ENCODE results near the gene HSPA1A. TPM values are rescaled to one million over a fixed set of nuclear protein-coding genes. Genes with fewer than 3 reads are reported as not detected.

The HSPA1A gene
- total RNA-seq, result 54.6 and 130 TPM in 2 replicates

GRCh38 chr6:31815025-31815838 is at the start of gene HSPA1A, which contains the start of gene HSPA1L:
Gene HSPA1A (plus strand): TSS chr6:31815543. CDS start chr6:31815757, 214 bp downstream.
Gene HSPA1L (minus strand): TSS chr6:31815283. CDS start chr6:31811972, 3,311 bp downstream.

GRCh38 chr6:31776989-31777666 is 38.2 kb upstream of the HSPA1A start, which contains the start of gene VWA7:
Gene VWA7 (minus strand): TSS chr6:31777328. CDS start chr6:31776779, 549 bp downstream.

GRCh38 chr6:31795616-31796298 is 19.6 kb upstream of the HSPA1A start, which contains the start of gene VARS1:
Gene VARS1 (minus strand): TSS chr6:31795752. CDS start chr6:31795217, 535 bp downstream.

GRCh38 chr6:31806470-31807272 is 8.7 kb upstream of the HSPA1A start, which contains the start of gene LSM2:
Gene LSM2 (minus strand): TSS chr6:31806966. CDS start chr6:31806757, 209 bp downstream.

GRCh38 chr6:31827286-31828079 is 12.1 kb downstream of the HSPA1A start, which contains the start of gene HSPA1B:
Gene HSPA1B (plus strand): TSS chr6:31827738. CDS start chr6:31827951, 213 bp downstream.

GRCh38 chr6:31862344-31863235 is 47.2 kb downstream of the HSPA1A start, which contains the start of gene NEU1:
Gene NEU1 (minus strand): TSS chr6:31862821. CDS start chr6:31862776, 45 bp downstream.

Other genes with a start within 250 kb of the HSPA1A start
- not detected in 2 replicates for gene LTA, start 243.3 kb upstream of the HSPA1A start, total RNA-seq
- gene TNF, start 240.0 kb upstream of the HSPA1A start, total RNA-seq, result not detected in 2 replicates
- 0.91 TPM in 1 of 2 replicates, not detected in the other for gene LTB, start 233.1 kb upstream of the HSPA1A start, total RNA-seq
- gene LST1, start 229.3 kb upstream of the HSPA1A start, total RNA-seq, result 0.08 TPM in 1 of 2 replicates, not detected in the other
- not detected in 2 replicates for gene NCR3, start 222.5 kb upstream of the HSPA1A start, total RNA-seq
- gene AIF1, start 200.3 kb upstream of the HSPA1A start, total RNA-seq, result not detected in 2 replicates
- 80.5 and 92.3 TPM in 2 replicates for gene PRRC2A, start 194.8 kb upstream of the HSPA1A start, total RNA-seq
- 217 and 269 TPM in 2 replicates for gene BAG6, start 162.9 kb upstream of the HSPA1A start, total RNA-seq
- 1.8 and 3.0 TPM in 2 replicates for gene APOM, start 159.6 kb upstream of the HSPA1A start, total RNA-seq
- 16.0 and 18.2 TPM in 2 replicates for gene C6orf47, start 154.8 kb upstream of the HSPA1A start, total RNA-seq
- gene GPANK1, start 150.5 kb upstream of the HSPA1A start, total RNA-seq, result 20.8 and 34.9 TPM in 2 replicates
- 297 and 307 TPM in 2 replicates for gene CSNK2B, start 149.5 kb upstream of the HSPA1A start, total RNA-seq
- 0.91 and 2.1 TPM in 2 replicates for gene LY6G5B, start 145.6 kb upstream of the HSPA1A start, total RNA-seq
- 0.64 and 1.4 TPM in 2 replicates for gene LY6G5C, start 134.5 kb upstream of the HSPA1A start, total RNA-seq
- gene ABHD16A, start 112.2 kb upstream of the HSPA1A start, total RNA-seq, result 28.1 and 28.7 TPM in 2 replicates
- gene LY6G6F, start 108.7 kb upstream of the HSPA1A start, total RNA-seq, result not detected in 2 replicates
- not detected in 2 replicates for gene LY6G6D, start 100.2 kb upstream of the HSPA1A start, total RNA-seq
- not detected in 2 replicates for gene LY6G6C, start 93.8 kb upstream of the HSPA1A start, total RNA-seq
- not detected in 2 replicates for gene MPIG6B, start 92.2 kb upstream of the HSPA1A start, total RNA-seq
- 41.9 and 42.4 TPM in 2 replicates for gene DDAH2, start 86.2 kb upstream of the HSPA1A start, total RNA-seq
- 281 and 648 TPM in 2 replicates for gene CLIC1, start 79.0 kb upstream of the HSPA1A start, total RNA-seq
- 5.0 and 10.5 TPM in 2 replicates for gene MSH5, start 75.5 kb upstream of the HSPA1A start, total RNA-seq
- gene SAPCD1, start 52.9 kb upstream of the HSPA1A start, total RNA-seq, result not detected in 2 replicates
- 0.13 TPM in 1 of 2 replicates, not detected in the other for gene VWA7, start 38.2 kb upstream of the HSPA1A start, total RNA-seq
- gene VARS1, start 19.8 kb upstream of the HSPA1A start, total RNA-seq, result 44.4 and 93.2 TPM in 2 replicates
- gene LSM2, start 8.6 kb upstream of the HSPA1A start, total RNA-seq, result 75.9 and 82.9 TPM in 2 replicates
- gene HSPA1L, start 260 bp upstream of the HSPA1A start, total RNA-seq, result 0.48 and 0.78 TPM in 2 replicates
- 56.9 and 72.9 TPM in 2 replicates for gene HSPA1B, start 12.2 kb downstream of the HSPA1A start, total RNA-seq
- 47.8 and 53.7 TPM in 2 replicates for gene NEU1, start 47.3 kb downstream of the HSPA1A start, total RNA-seq
- 1.0 TPM in 1 of 2 replicates, not detected in the other for gene SLC44A4, start 63.5 kb downstream of the HSPA1A start, total RNA-seq
- gene EHMT2, start 82.2 kb downstream of the HSPA1A start, total RNA-seq, result 43.0 and 43.1 TPM in 2 replicates
- 2.0 and 2.1 TPM in 2 replicates for gene ZBTB12, start 86.5 kb downstream of the HSPA1A start, total RNA-seq
- gene C2, start 112.2 kb downstream of the HSPA1A start, total RNA-seq, result 0.65 and 4.8 TPM in 2 replicates
- gene CFB, start 130.6 kb downstream of the HSPA1A start, total RNA-seq, result 5.2 and 10.7 TPM in 2 replicates
- gene NELFE, start 143.4 kb downstream of the HSPA1A start, total RNA-seq, result 80.6 and 127 TPM in 2 replicates
- gene SKIC2, start 143.6 kb downstream of the HSPA1A start, total RNA-seq, result 40.0 and 43.1 TPM in 2 replicates
- 13.3 and 24.6 TPM in 2 replicates for gene DXO, start 156.6 kb downstream of the HSPA1A start, total RNA-seq
- 0.52 and 13.6 TPM in 2 replicates for gene C4A, start 166.5 kb downstream of the HSPA1A start, total RNA-seq
- gene C4B, start 199.3 kb downstream of the HSPA1A start, total RNA-seq, result 0.39 and 9.3 TPM in 2 replicates
- gene CYP21A2, start 222.9 kb downstream of the HSPA1A start, total RNA-seq, result not detected in 2 replicates